ENCODE results near the gene MANBA.

The MANBA gene

GRCh38 chr4:102586002-102586643 is 174.6 kb downstream of the MANBA start:
- ATAC-seq (replicated peaks), result peak; percentile 79 to 80

GRCh38 chr4:102585329-102585728 is 175.4 kb downstream of the MANBA start:
- Mint-ChIP-seq H3K27me3 (no peaks in the 10 kb centered on the region), H3K9me3 (no peaks in the 10 kb centered on the region), H3K36me3 (peaks cover 40 to 72% of the 10 kb centered on the region in 2 donors), H3K4me1 (peaks cover 22 to 32% of the 10 kb centered on the region in 2 donors), H3K27ac (peak overlapping the region; percentile 70), H3K4me3 (no peak overlapping the region)
- ATAC-seq (replicated peaks) (no peak), DNase-seq (no peak)

More at GRCh38 chr4:102586002-102586643, 174.6 kb downstream of the MANBA start:
- Mint-ChIP-seq H3K4me1 (peaks cover 25 to 39% of the 10 kb centered on the region in 2 donors), H3K27ac (peak overlapping the region; percentile 70), H3K9me3 (peaks cover 0 to 2% of the 10 kb centered on the region in 2 donors), H3K36me3 (peaks cover 48 to 77% of the 10 kb centered on the region in 2 donors), H3K4me3 (peak overlapping the region in 1 of 2 donors; percentile 11), H3K27me3 (no peaks in the 10 kb centered on the region)
- DNase-seq, result no peak

- ATAC-seq (replicated peaks) (no peak), DNase-seq (no peak)
- no peak overlapping the region for H3K4me3 Mint-ChIP-seq
- H3K27me3 Mint-ChIP-seq, result no peaks in the 10 kb centered on the region
- peaks cover 19 to 34% of the 10 kb centered on the region in 2 donors for H3K4me1 Mint-ChIP-seq
- peaks cover 28 to 65% of the 10 kb centered on the region in 2 donors for H3K36me3 Mint-ChIP-seq
- H3K27ac Mint-ChIP-seq, result no peak overlapping the region
- no peaks in the 10 kb centered on the region for H3K9me3 Mint-ChIP-seq
Measured at GRCh38 chr4:102584091-102584490, 176.7 kb downstream of the MANBA start.

All from stimulated activated naive B cell treated with anti-CD40 and anti-IgM and Interleukin-4, amounts not matched to agents 10 μg/mL and 1 μg/mL and 100 μg/mL, for 72 hours (primary cell).